Colonic mucosa (tissue), 4 donors: ENCODE data around the gene ARHGAP12. TPM values are rescaled to one million over a fixed set of nuclear protein-coding genes. Genes with fewer than 3 reads are reported as not detected.

ENCODE experiments used
- DNase-seq: peaks from one replicate; pipeline ENCODE4 v3.0.0-alpha.2; 2020
- H3K27ac ChIP-seq: fragments of 200-600 bp; one replicate; pipeline ENCODE4 v1.8.0; 2021
- H3K27me3 ChIP-seq: fragments of 200-600 bp; one replicate; pipeline ENCODE4 v1.8.0; 2021
- H3K36me3 ChIP-seq: fragments of 200-600 bp; one replicate; pipeline ENCODE4 v1.8.0; 2021
- H3K4me1 ChIP-seq: fragments of 200-600 bp; one replicate; pipeline ENCODE4 v1.8.0; 2021; ENCODE audit warnings: mild to moderate bottlenecking
- H3K4me3 ChIP-seq: fragments of 200-600 bp; one replicate; pipeline ENCODE4 v1.8.0; 2021
- H3K9ac ChIP-seq, 2 donors: one replicate each; pipeline ENCODE4 v1.7.0; 2013; ENCODE audit warnings: control low read depth in 2 of 2, low read depth in 2 of 2, low read length in 2 of 2
- H3K9me3 ChIP-seq: fragments of 200-600 bp; one replicate; pipeline ENCODE4 v1.8.0; 2021
- intact Hi-C: fragments of 100-400 bp; cut with DNase I; formaldehyde crosslinking; loops from one replicate; pipeline ENCODE4 v1.14.1; 2022
- total RNA-seq, 2 donors: library from RNA; stranded (reverse); fragmentation: NEBNext Ultra II Directional in 1 of 2; extraction: Animal tissue kit (Norgen Biotek cat#: 25700) in 1 of 2; gene quantifications; one replicate each; pipeline ENCODE4 v1.2.1, GENCODE V29; 2021
- TF ChIP-seq, protein P1 (sequence below): fragments of 200-600 bp; IDR thresholded peaks from one replicate; pipeline ENCODE4 v1.8.0; 2022; ENCODE audit warnings: antibody characterized with exemption, mild to moderate bottlenecking
- donor health status: healthy.
- donor health status: DM: no; HTN: no; CAD: no.
- donor health status: DM: no; HTN: no; CAD: no.

ARHGAP12 gene
- total RNA-seq, 2 donors from 2014 or later: 25.1 to 43.9 TPM

DNA sequence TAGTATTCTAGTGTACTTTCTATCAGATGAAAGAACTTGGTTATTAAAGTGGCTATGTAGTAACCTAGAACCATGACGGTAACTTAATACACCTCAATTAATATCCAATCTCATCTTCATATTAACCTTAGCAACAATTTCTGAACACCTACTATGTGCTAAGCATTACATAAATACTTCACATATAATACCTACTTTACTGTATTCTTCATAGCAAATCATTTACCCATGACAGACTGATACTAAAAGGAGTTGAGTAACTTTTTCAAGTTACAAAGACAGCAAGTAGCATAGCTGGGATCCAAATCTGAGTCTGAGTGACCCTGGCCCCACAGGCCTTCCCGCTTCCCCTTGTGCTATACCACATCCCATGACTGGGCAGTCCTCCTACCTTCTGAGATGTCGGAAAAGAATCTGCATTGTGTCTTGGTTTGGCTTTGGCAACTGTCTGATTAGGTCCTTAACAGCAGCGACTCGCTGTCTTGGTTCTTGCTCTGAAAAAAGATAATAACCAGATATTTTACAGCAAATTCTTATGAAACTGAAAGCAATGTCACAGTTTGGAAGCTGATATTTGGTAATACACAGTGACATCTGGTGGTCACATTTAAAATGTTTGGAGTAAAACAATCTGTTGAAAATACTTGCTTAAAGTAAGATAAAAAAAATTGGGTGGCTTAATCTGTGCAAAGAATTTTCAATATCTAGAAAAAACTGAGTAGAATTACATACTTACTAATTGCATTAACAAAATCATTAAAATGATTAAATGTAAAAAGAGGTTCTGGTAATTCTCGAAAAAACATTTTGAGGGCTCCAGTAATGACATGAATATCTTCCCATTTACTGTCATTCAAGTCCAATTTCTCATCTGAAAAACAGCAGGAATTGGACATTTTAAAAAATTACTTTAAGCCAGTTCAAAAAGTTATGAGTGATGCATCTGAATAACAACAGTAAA lies 120.1 kb downstream of the ARHGAP12 start:
- no peak for DNase-seq
- Histone ChIP-seq H3K27ac (peak overlapping the region; percentile 26), H3K4me1 (no peaks in the 10 kb centered on the region), H3K36me3 (no peaks in the 10 kb centered on the region), H3K4me3 (no peak overlapping the region), H3K9me3 (no peaks in the 10 kb centered on the region), H3K27me3 (no peaks in the 10 kb centered on the region), H3K9ac (peak overlapping the region; percentile 1 to 51)
- intact Hi-C loops: loop anchor here (5.0 kb wide), 1 partner anchor 486 kb away; no protein-coding TSS in a partner anchor
- TF ChIP-seq, protein P1, sequence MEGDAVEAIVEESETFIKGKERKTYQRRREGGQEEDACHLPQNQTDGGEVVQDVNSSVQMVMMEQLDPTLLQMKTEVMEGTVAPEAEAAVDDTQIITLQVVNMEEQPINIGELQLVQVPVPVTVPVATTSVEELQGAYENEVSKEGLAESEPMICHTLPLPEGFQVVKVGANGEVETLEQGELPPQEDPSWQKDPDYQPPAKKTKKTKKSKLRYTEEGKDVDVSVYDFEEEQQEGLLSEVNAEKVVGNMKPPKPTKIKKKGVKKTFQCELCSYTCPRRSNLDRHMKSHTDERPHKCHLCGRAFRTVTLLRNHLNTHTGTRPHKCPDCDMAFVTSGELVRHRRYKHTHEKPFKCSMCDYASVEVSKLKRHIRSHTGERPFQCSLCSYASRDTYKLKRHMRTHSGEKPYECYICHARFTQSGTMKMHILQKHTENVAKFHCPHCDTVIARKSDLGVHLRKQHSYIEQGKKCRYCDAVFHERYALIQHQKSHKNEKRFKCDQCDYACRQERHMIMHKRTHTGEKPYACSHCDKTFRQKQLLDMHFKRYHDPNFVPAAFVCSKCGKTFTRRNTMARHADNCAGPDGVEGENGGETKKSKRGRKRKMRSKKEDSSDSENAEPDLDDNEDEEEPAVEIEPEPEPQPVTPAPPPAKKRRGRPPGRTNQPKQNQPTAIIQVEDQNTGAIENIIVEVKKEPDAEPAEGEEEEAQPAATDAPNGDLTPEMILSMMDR: peak; percentile 69

DNA sequence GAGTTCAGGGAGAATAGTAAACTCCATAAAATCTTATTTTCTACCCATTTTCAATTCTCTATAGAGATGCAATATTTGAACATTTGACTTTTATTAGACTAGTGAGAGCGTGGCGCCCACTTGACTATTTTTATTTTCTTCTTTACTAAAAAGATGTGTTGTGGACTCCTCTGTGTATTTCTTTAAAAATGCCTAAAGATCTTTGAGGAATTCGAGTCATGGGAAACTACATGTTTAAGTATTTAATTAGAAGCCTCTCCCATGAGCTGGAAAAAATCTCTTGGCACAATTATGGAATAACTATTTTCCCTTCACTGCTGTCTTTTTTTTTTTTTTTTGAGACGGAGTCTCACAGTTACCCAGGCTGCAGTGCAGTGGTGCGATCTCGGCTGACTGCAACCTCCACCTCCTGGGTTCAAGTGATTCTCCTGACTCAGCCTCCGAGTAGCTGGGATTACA lies 124.2 kb downstream of the ARHGAP12 start:
- H3K36me3 ChIP-seq: no peaks in the 10 kb centered on the region
- H3K9me3 ChIP-seq: no peaks in the 10 kb centered on the region
- H3K27ac ChIP-seq: no peak overlapping the region
- no peaks in the 10 kb centered on the region for H3K27me3 ChIP-seq
- H3K4me3 ChIP-seq: no peak overlapping the region
- intact Hi-C loops: no loop called here
- DNase-seq: no peak
- H3K9ac ChIP-seq: no peak overlapping the region
- no peaks in the 10 kb centered on the region for H3K4me1 ChIP-seq
- TF ChIP-seq, protein P1: no peak

DNA sequence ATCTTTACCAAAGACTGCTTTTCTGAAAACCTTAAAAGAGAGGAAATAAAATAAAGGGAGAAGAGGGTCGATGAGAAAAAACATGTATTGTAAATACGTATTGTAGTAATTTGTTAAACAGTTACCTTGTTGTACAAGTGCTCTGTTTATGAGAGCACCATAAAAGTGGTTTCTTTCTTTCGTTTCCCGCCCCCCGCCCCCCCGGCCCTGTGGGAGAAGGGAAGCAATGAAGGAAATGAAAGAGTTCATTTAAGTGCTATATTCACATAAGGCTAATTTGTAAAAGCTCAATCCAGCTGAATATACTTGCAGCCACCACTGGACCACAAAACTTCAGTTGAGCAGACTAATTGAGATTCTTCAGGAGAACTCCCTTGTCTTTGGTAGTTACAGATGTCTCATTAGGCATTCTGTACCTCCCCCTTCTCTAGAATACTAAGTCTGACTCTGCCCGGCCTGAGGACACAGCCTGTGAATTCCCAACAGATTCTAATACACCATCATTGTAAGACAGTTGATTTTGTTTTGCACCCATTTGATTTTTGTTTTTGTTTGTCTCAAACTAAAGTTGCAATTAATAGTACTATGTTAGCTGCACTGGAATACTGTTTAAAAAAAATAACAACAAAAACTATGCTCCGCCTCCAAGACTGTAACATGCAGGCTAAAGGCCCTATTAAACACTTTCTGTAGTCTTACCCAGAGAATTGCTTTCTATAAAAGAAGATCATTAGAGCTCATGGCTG lies 124.9 kb downstream of the ARHGAP12 start:
- TF ChIP-seq, protein P1: no peak
- intact Hi-C loops: no loop called here
- peak overlapping the region; percentile 20 for H3K27ac ChIP-seq

DNA sequence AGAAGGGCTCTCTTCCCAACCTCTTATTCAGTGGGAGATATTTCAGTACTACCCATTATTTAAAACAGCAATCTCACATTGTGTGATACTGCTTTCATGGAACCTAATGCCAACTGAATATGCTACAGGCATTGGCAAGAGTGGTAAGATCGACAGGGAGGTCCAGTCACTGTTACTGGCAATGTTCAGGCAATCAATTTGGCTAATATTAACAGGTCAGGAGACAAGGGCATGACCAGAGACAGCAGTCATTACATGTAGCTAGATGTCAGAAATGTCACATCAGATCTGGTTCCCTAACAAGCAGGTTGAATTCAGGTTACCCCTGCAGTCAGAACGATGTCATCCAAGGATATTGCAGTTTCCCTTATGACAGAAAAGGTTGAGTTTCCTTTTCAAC lies 129.4 kb downstream of the ARHGAP12 start:
- Histone ChIP-seq H3K27me3 (no peaks in the 10 kb centered on the region), H3K9me3 (no peaks in the 10 kb centered on the region), H3K9ac (no peak overlapping the region), H3K27ac (no peak overlapping the region), H3K4me3 (no peak overlapping the region), H3K36me3 (no peaks in the 10 kb centered on the region), H3K4me1 (no peaks in the 10 kb centered on the region)
- TF ChIP-seq, protein P1: no peak
- DNase-seq: no peak
- intact Hi-C loops: no loop called here

More for the DNA sequence above, 124.9 kb downstream of the ARHGAP12 start:
- H3K36me3 ChIP-seq: no peaks in the 10 kb centered on the region
- no peak overlapping the region for H3K4me3 ChIP-seq
- no peaks in the 10 kb centered on the region for H3K9me3 ChIP-seq
- no peak overlapping the region for H3K9ac ChIP-seq
- DNase-seq: no peak
- H3K27me3 ChIP-seq: no peaks in the 10 kb centered on the region
- no peaks in the 10 kb centered on the region for H3K4me1 ChIP-seq

DNA sequence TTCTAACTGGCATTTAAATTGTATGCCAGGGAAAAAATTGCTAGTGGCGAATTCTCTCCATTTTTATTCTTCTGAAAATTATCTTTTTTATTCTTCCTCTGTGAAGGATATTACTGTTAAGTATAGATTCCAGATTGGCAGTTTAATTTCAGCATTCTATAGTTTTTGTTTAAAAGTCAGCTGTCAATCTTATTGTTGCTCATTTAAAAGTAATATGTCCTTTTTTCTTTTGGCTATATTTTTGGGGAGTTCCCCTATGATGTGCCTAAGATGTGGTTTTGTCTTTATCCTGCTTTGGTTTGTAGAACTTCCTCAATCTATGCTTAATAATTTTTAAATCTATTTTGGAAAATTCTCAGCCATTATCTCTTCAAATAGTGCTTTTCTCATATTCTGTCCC lies 135.9 kb downstream of the ARHGAP12 start:
- no peaks in the 10 kb centered on the region for H3K9me3 ChIP-seq
- no peaks in the 10 kb centered on the region for H3K36me3 ChIP-seq
- H3K4me1 ChIP-seq: no peaks in the 10 kb centered on the region
- H3K27ac ChIP-seq: no peak overlapping the region
- DNase-seq: no peak
- H3K4me3 ChIP-seq: no peak overlapping the region
- intact Hi-C loops: no loop called here
- no peak overlapping the region for H3K9ac ChIP-seq
- H3K27me3 ChIP-seq: no peaks in the 10 kb centered on the region
- TF ChIP-seq, protein P1: no peak
